Aorta (tissue), 5 donors: Measurements from ENCODE around the gene SUSD1. TPM values are rescaled to one million over a fixed set of nuclear protein-coding genes. Genes with fewer than 3 reads are reported as not detected.

Source experiments
- ATAC-seq: fragments of 200-7000 bp; cut with Tn5 transposase; one replicate; pipeline ENCODE4 v1.9.1; 2022; ENCODE audit warnings: moderate library complexity; ENCODE audit not compliant: low FRiP score
- DNase-seq, 2 donors: peaks; one replicate each; pipeline ENCODE4 v3.0.0-alpha.2; 2020
- H3K27ac ChIP-seq, 2 donors: one replicate each; pipeline ENCODE4 v1.5.1; 2013; ENCODE audit warnings: low read length in 2 of 2, mild to moderate bottlenecking in 2 of 2, moderate library complexity in 2 of 2, control low read depth in 1 of 2, inconsistent platforms in 1 of 2, low read depth in 1 of 2
- H3K27me3 ChIP-seq, 2 donors: one replicate each; pipeline ENCODE4 v1.6.1; 2013; ENCODE audit warnings: control low read depth in 1 of 2, low read length in 1 of 2, mild to moderate bottlenecking in 1 of 2, moderate library complexity in 1 of 2; ENCODE audit not compliant: insufficient read depth in 2 of 2, control insufficient read depth in 1 of 2
- H3K36me3 ChIP-seq, 2 donors: one replicate each; pipeline ENCODE4 v1.6.1; 2013; ENCODE audit warnings: control low read depth in 1 of 2, low read length in 1 of 2, mild to moderate bottlenecking in 1 of 2; ENCODE audit not compliant: insufficient read depth in 2 of 2, control insufficient read depth in 1 of 2
- H3K4me1 ChIP-seq, 2 donors: one replicate each; pipeline ENCODE4 v1.6.1; 2013; ENCODE audit warnings: low read length in 2 of 2, control low read depth in 1 of 2, mild to moderate bottlenecking in 1 of 2, moderate library complexity in 1 of 2; ENCODE audit not compliant: insufficient read depth in 2 of 2, control insufficient read depth in 1 of 2
- H3K4me3 ChIP-seq, 2 donors: one replicate each; pipeline ENCODE4 v1.5.1; 2013; ENCODE audit warnings: low read length in 2 of 2, control low read depth in 1 of 2, mild to moderate bottlenecking in 1 of 2
- H3K9me3 ChIP-seq: one replicate; pipeline ENCODE4 v1.6.1; 2013; ENCODE audit warnings: mild to moderate bottlenecking, low read length; ENCODE audit not compliant: control insufficient read depth
- WGBS, 2 donors: extraction: QIAGEN DNeasy Blood & Tissue Kit; methylation state at CpG; one replicate each; pipeline ENCODE4 v1.1.7; 2013; 5-methylcytosine and 5-hydroxymethylcytosine counted together
- intact Hi-C, 2 donors: fragments of 100-400 bp; cut with DNase I; formaldehyde crosslinking; loops; one replicate each; pipeline versions ENCODE4 v1.14.2 to v1.15.0; 2022
- polyA plus RNA-seq, 2 donors: library from polyadenylated mRNA; stranded (reverse); fragments of 200-250 nt; gene quantifications; one replicate each; pipeline ENCODE4 v1.2.3, GENCODE V29; 2013
- total RNA-seq, 2 donors: library from RNA; stranded (reverse); fragmentation: NEBNext Ultra II Directional; extraction: Animal tissue kit (Norgen Biotek cat#: 25700); gene quantifications; one replicate each; pipeline ENCODE4 v1.2.1, GENCODE V29; 2021
- donor health status: healthy with polysubstance abuse.
- donor health status: Bipolar disorder and iron deficiency.
- donor health status: DM: no; HTN: no; CAD: no.
- donor health status: DM: no; HTN: no; CAD: no.
- donor health status: DM: yes; HTN: yes; CAD: no.

The SUSD1 gene
- total and polyA plus RNA-seq, 4 donors = 3.4 to 14.3 (median 9.0) TPM

DNA sequence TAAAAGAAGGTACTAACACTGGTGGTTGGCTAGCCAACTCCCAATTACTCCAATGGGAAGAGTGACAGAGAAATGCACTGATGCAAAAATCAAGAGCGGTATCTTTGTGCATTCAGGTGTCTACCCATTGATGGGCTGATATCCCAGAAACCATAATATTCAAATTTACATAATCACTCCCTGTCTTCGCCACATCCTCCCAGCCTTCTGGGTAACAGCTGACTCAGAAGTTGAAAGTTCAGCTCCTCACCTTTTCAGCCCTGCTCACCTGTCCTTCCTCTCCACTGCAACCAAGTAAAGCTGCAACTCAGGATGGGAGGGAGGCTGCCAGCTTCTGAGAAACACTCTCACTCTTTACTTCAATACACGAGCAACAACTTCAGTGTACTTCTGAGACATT is 6.9 kb downstream of the SUSD1 start:
- H3K4me3 ChIP-seq = no peak overlapping the region
- peaks cover 0 to 2% of the 10 kb centered on the region in 2 donors for H3K4me1 ChIP-seq
- H3K27me3 ChIP-seq = no peaks in the 10 kb centered on the region
- 63 to 80% methylated on average over 3 of the region's 3 CpGs for WGBS, 2 donors
- intact Hi-C loops = loop anchor here (5.0 kb wide), 2 partner anchors 164 to 194 kb away; partner anchors contain the start of gene PTBP3 (in 1 of the 2)
- ATAC-seq (no peak), DNase-seq (no peak)
- H3K9me3 ChIP-seq = no peaks in the 10 kb centered on the region
- H3K36me3 ChIP-seq = no peaks in the 10 kb centered on the region
- H3K27ac ChIP-seq = no peak overlapping the region

GRCh38 chr9:112166176-112167140 is 8.6 kb downstream of the SUSD1 start:
- H3K9me3 ChIP-seq = no peaks in the 10 kb centered on the region
- no peaks in the 10 kb centered on the region for H3K27me3 ChIP-seq
- ATAC-seq (peak; percentile 63), DNase-seq (no peak)
- no peak overlapping the region for H3K27ac ChIP-seq
- H3K36me3 ChIP-seq = no peaks in the 10 kb centered on the region
- no peaks in the 10 kb centered on the region for H3K4me1 ChIP-seq
- H3K4me3 ChIP-seq = no peak overlapping the region
- intact Hi-C loops = loop anchor here (5.0 kb wide), 2 partner anchors 166 to 196 kb away; partner anchors contain the start of gene PTBP3 (in 1 of the 2)
- 62% methylated on average over 12 of the region's 12 CpGs for WGBS, 2 donors

- WGBS, 2 donors = 92% methylated on average over 5 of the region's 5 CpGs
- Histone ChIP-seq H3K27ac (no peak overlapping the region), H3K27me3 (no peaks in the 10 kb centered on the region), H3K36me3 (no peaks in the 10 kb centered on the region), H3K9me3 (no peaks in the 10 kb centered on the region), H3K4me3 (no peak overlapping the region), H3K4me1 (no peaks in the 10 kb centered on the region)
- DNase-seq (no peak), ATAC-seq (no peak)
- intact Hi-C loops = no loop called here
These were observed 12.3 kb downstream of the SUSD1 start for GRCh38 chr9:112162621-112163413.

GRCh38 chr9:112159781-112160180 is 15.3 kb downstream of the SUSD1 start:
- Histone ChIP-seq H3K27ac (no peak overlapping the region), H3K36me3 (no peaks in the 10 kb centered on the region), H3K4me1 (no peaks in the 10 kb centered on the region), H3K9me3 (no peaks in the 10 kb centered on the region), H3K4me3 (no peak overlapping the region), H3K27me3 (no peaks in the 10 kb centered on the region)
- ATAC-seq = no peak
- DNase-seq = no peak
- intact Hi-C loops = no loop called here
- 97 to 98% methylated on average over 1 of the region's 1 CpG for WGBS, 2 donors

GRCh38 chr9:112158656-112159367 is 16.3 kb downstream of the SUSD1 start:
- Histone ChIP-seq H3K4me1 (no peaks in the 10 kb centered on the region), H3K4me3 (no peak overlapping the region), H3K27ac (no peak overlapping the region), H3K27me3 (no peaks in the 10 kb centered on the region), H3K9me3 (no peaks in the 10 kb centered on the region), H3K36me3 (no peaks in the 10 kb centered on the region)
- no peak for ATAC-seq
- 98% methylated on average over 4 of the region's 4 CpGs for WGBS, 2 donors
- intact Hi-C loops = no loop called here
- DNase-seq = no peak

DNA sequence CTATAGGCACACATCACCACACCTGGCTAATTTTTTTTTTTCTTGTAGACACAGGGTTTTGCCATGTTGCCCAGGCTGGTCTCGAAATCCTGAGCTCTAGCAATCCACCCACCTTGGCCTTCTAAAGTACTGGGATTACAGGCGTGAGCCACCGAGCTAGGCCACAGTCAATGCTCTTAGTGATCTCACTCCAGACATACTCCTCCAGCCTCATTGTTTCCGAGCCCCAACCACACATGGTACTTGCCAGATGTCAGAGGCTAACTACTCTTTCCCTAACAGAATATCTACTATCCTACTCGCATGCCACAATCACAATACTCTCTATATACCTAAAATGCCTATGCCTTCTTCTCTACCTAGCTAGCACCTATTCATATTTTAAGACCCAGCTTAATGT is 17.1 kb downstream of the SUSD1 start:
- DNase-seq = no peak

DNA sequence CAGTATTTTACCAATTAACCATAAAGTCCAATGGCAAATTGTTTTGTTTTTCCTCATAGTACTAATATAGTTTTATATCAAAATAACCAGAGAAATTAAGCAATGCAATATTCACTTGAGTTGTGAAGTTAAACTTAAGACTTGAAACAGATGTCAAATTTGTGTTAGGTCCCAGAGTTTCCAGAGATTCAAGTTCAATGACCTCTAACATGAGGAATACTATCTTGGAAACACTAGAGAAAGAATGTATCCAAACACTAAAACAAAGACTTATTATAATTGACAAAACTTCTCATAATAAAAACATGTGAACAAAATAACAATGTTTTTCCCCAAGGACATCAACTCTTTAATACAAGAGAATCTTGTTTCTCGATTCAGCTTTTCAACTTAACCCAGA is 18.0 kb downstream of the SUSD1 start:
- no peak overlapping the region for H3K4me3 ChIP-seq
- no peaks in the 10 kb centered on the region for H3K4me1 ChIP-seq
- no peaks in the 10 kb centered on the region for H3K27me3 ChIP-seq
- ATAC-seq (no peak), DNase-seq (no peak)
- no peak overlapping the region for H3K27ac ChIP-seq
- intact Hi-C loops = no loop called here
- no peaks in the 10 kb centered on the region for H3K9me3 ChIP-seq
- H3K36me3 ChIP-seq = no peaks in the 10 kb centered on the region
- 85 to 86% methylated on average over 1 of the region's 1 CpG for WGBS, 2 donors

More for the DNA sequence above, 17.1 kb downstream of the SUSD1 start:
- Histone ChIP-seq H3K27ac (no peak overlapping the region), H3K9me3 (no peaks in the 10 kb centered on the region), H3K4me1 (no peaks in the 10 kb centered on the region), H3K4me3 (no peak overlapping the region), H3K36me3 (no peaks in the 10 kb centered on the region), H3K27me3 (no peaks in the 10 kb centered on the region)
- intact Hi-C loops = no loop called here
- 96 to 98% methylated on average over 5 of the region's 5 CpGs for WGBS, 2 donors
- no peak for ATAC-seq

DNA sequence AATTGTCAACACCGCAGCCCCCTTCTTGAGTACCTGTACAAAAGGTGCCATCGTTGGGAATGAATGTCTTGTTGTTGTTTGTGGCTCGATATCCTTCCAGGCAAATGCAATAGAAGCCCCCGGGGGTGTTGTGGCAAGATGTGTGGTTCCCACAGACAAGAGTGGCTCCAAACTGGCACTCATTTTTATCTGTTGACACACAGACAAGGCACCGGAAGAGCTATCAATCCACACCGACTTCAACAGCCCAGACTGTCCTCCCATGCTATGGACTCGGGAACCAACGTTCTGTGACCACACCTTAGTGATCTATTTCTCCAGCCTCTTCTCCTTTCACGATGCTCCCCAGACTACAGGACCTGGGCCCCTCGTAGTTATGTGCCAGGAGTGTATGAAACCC is 25.9 kb downstream of the SUSD1 start:
- DNase-seq = no peak
- Histone ChIP-seq H3K4me1 (no peaks in the 10 kb centered on the region), H3K27me3 (no peaks in the 10 kb centered on the region), H3K4me3 (no peak overlapping the region), H3K9me3 (no peaks in the 10 kb centered on the region), H3K36me3 (peaks cover 0 to 5% of the 10 kb centered on the region in 2 donors), H3K27ac (no peak overlapping the region)
- WGBS, 2 donors = 92 to 93% methylated on average over 10 of the region's 10 CpGs
- no peak for ATAC-seq
- intact Hi-C loops = no loop called here
